H1 (cell line): ENCODE measurements around the gene CRHR1. TPM values are rescaled to one million over a fixed set of nuclear protein-coding genes. Genes with fewer than 3 reads are reported as not detected.

Source experiments
- CTCF ChIA-PET: fragments of 300-600 bp; sonication (Branson Sonifier 250); formaldehyde crosslinking; loops from one replicate; lab custom pipeline; 2021; ENCODE audit not compliant: partially characterized antibody; lab: Charles Lee
- POLR2A ChIA-PET: fragments of 300-600 bp; sonication (Branson Sonifier 250); formaldehyde crosslinking; loops from one replicate; lab custom pipeline; 2021; ENCODE audit warnings: inconsistent platforms; ENCODE audit not compliant: partially characterized antibody; lab: Charles Lee
- DNase-seq, 2 experiments: peaks; one replicate each; pipeline versions ENCODE4 v3.0.0 to v3.0.0-alpha.2; 2010 to 2022; ENCODE audit warnings: low spot score in 2 of 2, low read depth in 1 of 2, mixed read lengths in 1 of 2
- FAIRE-seq: peaks from 2 replicates; lab custom pipeline; 2011; peaks lifted over from hg19 to GRCh38; lab: Jason Lieb, UNC
- H2AFZ ChIP-seq: 2 replicates; pipeline ENCODE4 v1.8.1; 2012; ENCODE audit warnings: low read length, inconsistent platforms
- H2AK5ac ChIP-seq: 2 replicates; pipeline ENCODE4 v1.6.1; 2013; ENCODE audit warnings: low read depth, low read length
- H2BK120ac ChIP-seq: replicated peaks from 2 replicates; pipeline ENCODE3; 2013; ENCODE audit warnings: low read depth, low read length, inconsistent platforms
- H2BK12ac ChIP-seq: 2 replicates; pipeline ENCODE4 v1.6.1; 2013; ENCODE audit warnings: low read depth, low read length
- H2BK15ac ChIP-seq: 2 replicates; pipeline ENCODE4 v1.6.1; 2013; ENCODE audit warnings: low read length
- H2BK20ac ChIP-seq: 2 replicates; pipeline ENCODE4 v1.6.1; 2013; ENCODE audit warnings: low read length
- H2BK5ac ChIP-seq: 2 replicates; pipeline ENCODE4 v1.6.1; 2013; ENCODE audit warnings: low read depth, low read length
- H3K14ac ChIP-seq: 2 replicates; pipeline ENCODE4 v1.6.1; 2013; ENCODE audit warnings: inconsistent platforms; ENCODE audit not compliant: insufficient read length
- H3K18ac ChIP-seq: 2 replicates; pipeline ENCODE4 v1.6.1; 2013; ENCODE audit warnings: low read length; ENCODE audit errors: extremely low read depth
- H3K23ac ChIP-seq: 2 replicates; pipeline ENCODE4 v1.6.1; 2013; ENCODE audit warnings: inconsistent platforms; ENCODE audit not compliant: insufficient read length
- H3K23me2 ChIP-seq: 2 replicates; pipeline ENCODE4 v1.6.1; 2013; ENCODE audit warnings: low read depth, low read length
- H3K27ac ChIP-seq: 2 replicates; pipeline ENCODE4 v1.6.1; 2011; ENCODE audit warnings: low read depth, low read length, inconsistent platforms
- H3K27me3 ChIP-seq, 4 experiments: replicated peaks in 1 of 4; 1 replicate in 1 of 4; 2 replicates in 3 of 4; pipeline versions ENCODE4 v1.6.1 to v1.8.1; 2011 to 2013; ENCODE audit warnings: low read length in 3 of 4, mild to moderate bottlenecking in 3 of 4, inconsistent platforms in 2 of 4, mixed read lengths in 2 of 4, moderate library complexity in 1 of 4; ENCODE audit not compliant: control insufficient read depth in 3 of 4, insufficient read depth in 3 of 4; ENCODE audit errors: extremely low read depth in 1 of 4
- H3K36me3 ChIP-seq, 4 experiments: 2 replicates each; pipeline versions ENCODE4 v1.6.1 to v1.8.1; 2011 to 2013; ENCODE audit warnings: mild to moderate bottlenecking in 4 of 4, low read length in 3 of 4, moderate library complexity in 2 of 4, control low read depth in 1 of 4, inconsistent platforms in 1 of 4; ENCODE audit not compliant: insufficient read depth in 4 of 4, control insufficient read depth in 2 of 4
- H3K4ac ChIP-seq: replicated peaks from 2 replicates; pipeline ENCODE3; 2013; ENCODE audit warnings: low read length, low read depth, mixed read lengths, inconsistent platforms; ENCODE audit not compliant: insufficient read length
- H3K4me1 ChIP-seq, 4 experiments: replicated peaks in 1 of 4; 1 replicate in 1 of 4; 2 replicates in 3 of 4; pipeline versions ENCODE4 v1.6.1 to v1.8.1; 2011 to 2013; ENCODE audit warnings: low read length in 3 of 4, inconsistent platforms in 2 of 4, mixed read lengths in 1 of 4; ENCODE audit not compliant: insufficient read depth in 4 of 4, control insufficient read depth in 3 of 4
- H3K4me2 ChIP-seq, 2 experiments: 2 replicates each; pipeline versions ENCODE4 v1.6.1 to v1.8.1; 2011 to 2013; ENCODE audit warnings: low read depth in 2 of 2, low read length in 2 of 2, control low read depth in 1 of 2, inconsistent platforms in 1 of 2, mild to moderate bottlenecking in 1 of 2; ENCODE audit not compliant: insufficient read depth in 1 of 2
- H3K4me3 ChIP-seq, 4 experiments: fragments of 200-600, 300-600 bp in 1 of 4; sonication (generic), shearing (Covaris generic), sonication (Bioruptor Twin) in 1 of 4; 2 replicates each; pipeline versions ENCODE4 v1.5.1 to v1.8.1; 2011 to 2016; ENCODE audit warnings: low read length in 4 of 4, low read depth in 3 of 4, control low read depth in 2 of 4, inconsistent platforms in 2 of 4, mild to moderate bottlenecking in 2 of 4, mixed read lengths in 1 of 4, moderate library complexity in 1 of 4; ENCODE audit not compliant: insufficient read depth in 2 of 4; ENCODE audit errors: extremely low read depth in 1 of 4
- H3K56ac ChIP-seq: replicated peaks from 2 replicates; pipeline ENCODE3; 2013; ENCODE audit warnings: low read depth, mild to moderate bottlenecking, mixed read lengths, low read length, inconsistent platforms; ENCODE audit not compliant: insufficient read length
- H3K79me1 ChIP-seq: 2 replicates; pipeline ENCODE4 v1.6.1; 2013; ENCODE audit warnings: low read depth, low read length, control low read depth
- H3K79me2 ChIP-seq, 2 experiments: 2 replicates each; pipeline versions ENCODE4 v1.6.1 to v1.8.1; 2012 to 2013; ENCODE audit warnings: low read length in 2 of 2, mild to moderate bottlenecking in 2 of 2, inconsistent platforms in 1 of 2; ENCODE audit not compliant: insufficient read depth in 2 of 2, control insufficient read depth in 1 of 2
- H3K9ac ChIP-seq, 4 experiments: replicated peaks in 1 of 4; 1 replicate in 1 of 4; 2 replicates in 3 of 4; pipeline versions ENCODE4 v1.6.1 to v1.8.1; 2011 to 2013; ENCODE audit warnings: low read depth in 3 of 4, low read length in 3 of 4, control low read depth in 2 of 4, mild to moderate bottlenecking in 2 of 4, moderate library complexity in 2 of 4, inconsistent platforms in 1 of 4; ENCODE audit errors: extremely low read depth in 1 of 4
- H3K9me3 ChIP-seq, 2 experiments: 2 replicates each; pipeline versions ENCODE4 v1.6.1 to v1.8.1; 2012 to 2013; ENCODE audit warnings: mild to moderate bottlenecking in 2 of 2, moderate library complexity in 2 of 2, control low read depth in 1 of 2, inconsistent platforms in 1 of 2, low read depth in 1 of 2, low read length in 1 of 2, mixed read lengths in 1 of 2; ENCODE audit not compliant: insufficient read depth in 2 of 2
- H4K20me1 ChIP-seq, 2 experiments: replicated peaks in 1 of 2; 2 replicates each; pipeline versions ENCODE3 to v1.8.1; 2011 to 2013; ENCODE audit warnings: inconsistent platforms in 2 of 2, low read length in 2 of 2, mild to moderate bottlenecking in 1 of 2; ENCODE audit not compliant: insufficient read depth in 2 of 2, control insufficient read depth in 1 of 2
- H4K5ac ChIP-seq: 2 replicates; pipeline ENCODE4 v1.6.1; 2013; ENCODE audit warnings: low read length, low read depth, mixed read lengths, inconsistent platforms; ENCODE audit not compliant: insufficient read length
- H4K8ac ChIP-seq: 2 replicates; pipeline ENCODE4 v1.8.0; 2013; ENCODE audit warnings: mild to moderate bottlenecking, moderate library complexity, low read length, inconsistent platforms; ENCODE audit not compliant: insufficient read depth; ENCODE audit errors: extremely low read depth
- H4K91ac ChIP-seq: replicated peaks from 2 replicates; pipeline ENCODE3; 2013; ENCODE audit warnings: low read length, mixed read lengths, inconsistent platforms; ENCODE audit not compliant: insufficient read length
- BRCA1 ChIP-seq: IDR thresholded peaks from 2 replicates; pipeline ENCODE4 v1.6.1; 2012; ENCODE audit warnings: low read depth, low read length, improper control_type of control experiment
- CHD1 ChIP-seq: IDR thresholded peaks from 2 replicates; pipeline ENCODE4 v1.6.1; 2012; ENCODE audit warnings: low read depth, low read length, improper control_type of control experiment
- CREB1 ChIP-seq: IDR thresholded peaks from 2 replicates; pipeline ENCODE4 v1.6.1; 2012; ENCODE audit warnings: inconsistent platforms
- HDAC2 ChIP-seq, 2 experiments: fragments of 300-600 bp in 1 of 2; sonication (generic) in 1 of 2; IDR thresholded peaks; 2 replicates each; pipeline ENCODE4 v1.6.1; 2011 to 2012; ENCODE audit warnings: low read depth in 2 of 2, low read length in 2 of 2, mild to moderate bottlenecking in 2 of 2, moderate library complexity in 2 of 2, borderline replicate concordance in 1 of 2, inconsistent platforms in 1 of 2
- HDAC6 ChIP-seq: IDR thresholded peaks from one replicate; pipeline ENCODE4 v1.7.1; 2012; ENCODE audit warnings: low read depth, mild to moderate bottlenecking, inconsistent platforms, low read length, moderate library complexity
- JUND ChIP-seq: IDR thresholded peaks from 2 replicates; pipeline ENCODE4 v1.6.1; 2011; ENCODE audit warnings: mild to moderate bottlenecking, improper control_type of control experiment, low read length
- KDM1A ChIP-seq: fragments of 200-600, 300-600 bp; sonication (generic); IDR thresholded peaks from 2 replicates; pipeline ENCODE4 v1.7.1; 2016; ENCODE audit warnings: mild to moderate bottlenecking, low read length, borderline replicate concordance
- NANOG ChIP-seq: IDR thresholded peaks from 2 replicates; pipeline ENCODE4 v1.6.1; 2011; ENCODE audit warnings: low read length, low read depth, mild to moderate bottlenecking, inconsistent platforms; ENCODE audit not compliant: insufficient read depth, poor library complexity, severe bottlenecking
- SAP30 ChIP-seq: fragments of 300-600 bp; sonication (generic); IDR thresholded peaks from 2 replicates; pipeline ENCODE4 v1.7.1; 2012; ENCODE audit warnings: low read length, moderate library complexity, mild to moderate bottlenecking, inconsistent platforms; ENCODE audit not compliant: insufficient read depth, insufficient replicate concordance
- WGBS, 2 experiments: shearing (Covaris generic) in 1 of 2; methylation state at CpG; one replicate each; pipeline versions ENCODE4 v1.1.6 to v1.1.7; 2013 to 2015; ENCODE audit warnings: low lambda C conversion rate in 2 of 2, mixed read lengths in 2 of 2, inconsistent platforms in 1 of 2, low coverage in 1 of 2, missing lambda C conversion rate in 1 of 2; ENCODE audit not compliant: insufficient replicate concordance in 2 of 2, insufficient coverage in 1 of 2, insufficient read length in 1 of 2; ENCODE audit errors: extremely low coverage in 1 of 2, missing lambda C conversion rate in 1 of 2; 5-methylcytosine and 5-hydroxymethylcytosine counted together
- polyA plus RNA-seq, 7 experiments: library from polyadenylated mRNA; depleted of rRNA in 3 of 7; stranded (reverse) in 5 of 7; unstranded in 2 of 7; fragments of >200 nt in 5 of 7; fragments of 200-250 nt in 2 of 7; gene quantifications; 1 replicate in 5 of 7; 2 replicates in 1 of 7; 4 replicates in 1 of 7; pipeline versions ENCODE4 v1.2.1 to v1.2.3, GENCODE V29; 2011 to 2013; ENCODE audit warnings: missing spikeins in 2 of 7, mixed read lengths in 2 of 7
- total RNA-seq: library from RNA; stranded (reverse); fragmentation: NEBNext Ultra II Directional; extraction: Animal tissue kit (Norgen Biotek cat#: 25700); gene quantifications from 2 replicates; pipeline ENCODE4 v1.2.1, GENCODE V29; 2021
- TF ChIP-seq, protein P1 (sequence below): IDR thresholded peaks from 2 replicates; pipeline ENCODE4 v1.6.1; 2012; ENCODE audit warnings: low read length, inconsistent platforms
- TF ChIP-seq, protein P2 (sequence below): IDR thresholded peaks from 2 replicates; pipeline ENCODE4 v1.6.1; 2011; ENCODE audit warnings: low read length, improper control_type of control experiment

The CRHR1 gene
- total and polyA plus RNA-seq, 2 of the 8 experiments (the other 6 are each of a cell fraction or from before 2014, with no cell fraction given), result 0.56 to 1.7 TPM

DNA sequence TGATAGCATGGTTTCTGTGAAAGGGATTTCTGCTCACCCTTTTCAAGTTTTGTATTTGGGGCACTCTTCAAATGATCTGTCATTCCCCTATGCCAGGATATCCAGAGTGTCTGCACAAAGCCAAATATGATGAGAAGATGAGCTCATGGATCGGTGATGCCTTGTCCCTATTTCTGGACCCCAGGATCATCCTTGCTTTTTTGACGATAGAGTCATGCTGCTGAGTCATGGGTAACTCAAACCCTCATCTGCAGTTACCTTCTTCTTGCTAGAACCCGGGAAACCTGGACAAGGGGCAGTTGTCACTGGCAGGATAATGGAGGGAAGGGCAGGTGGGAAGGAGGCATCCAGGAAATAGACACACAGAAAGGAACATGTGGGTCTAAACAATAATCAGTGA, 92.4 kb downstream of the CRHR1 start:
- Histone ChIP-seq H2BK12ac (no peak overlapping the region), H3K4me1 (no peaks in the 10 kb centered on the region), H2AK5ac (no peak overlapping the region), H3K23ac (no peak overlapping the region), H4K8ac (no peak overlapping the region), H3K23me2 (no peaks in the 10 kb centered on the region), H3K56ac (no peak overlapping the region), H2BK120ac (no peak overlapping the region), H4K91ac (no peak overlapping the region), H3K27ac (no peak overlapping the region), H3K4me2 (no peak overlapping the region), H3K79me1 (no peaks in the 10 kb centered on the region), H3K9ac (no peak overlapping the region), H3K4me3 (no peak overlapping the region), H2BK20ac (no peak overlapping the region), H3K9me3 (peaks cover 0 to 3% of the 10 kb centered on the region in 2 experiments; a peak in 1 of 4 replicates), H2BK5ac (no peak overlapping the region), H4K20me1 (no peaks in the 10 kb centered on the region), H3K14ac (no peak overlapping the region), H3K18ac (no peak overlapping the region), H3K79me2 (no peaks in the 10 kb centered on the region), H2BK15ac (no peak overlapping the region), H3K36me3 (no peaks in the 10 kb centered on the region), H2AFZ (no peak overlapping the region), H3K4ac (no peak overlapping the region), H3K27me3 (no peaks in the 10 kb centered on the region), H4K5ac (no peak overlapping the region)
- DNase-seq (no peak), FAIRE-seq (no peak)
- 89% methylated on average over 3 of the region's 3 CpGs; no CpG with 5 or more reads in 1 of the 2 experiments for WGBS, 2 experiments
- ChIA-PET POLR2A (no interaction called here), CTCF (interaction anchor here (1.0 to 2.7 kb wide), 5 partner anchors 8 to 236 kb away, joined by 3 to 9 read pairs (median 5); no protein-coding TSS in a partner anchor)
- no peak for TF ChIP-seq CREB1
- no peak for TF ChIP-seq BRCA1
- TF ChIP-seq, protein P1, sequence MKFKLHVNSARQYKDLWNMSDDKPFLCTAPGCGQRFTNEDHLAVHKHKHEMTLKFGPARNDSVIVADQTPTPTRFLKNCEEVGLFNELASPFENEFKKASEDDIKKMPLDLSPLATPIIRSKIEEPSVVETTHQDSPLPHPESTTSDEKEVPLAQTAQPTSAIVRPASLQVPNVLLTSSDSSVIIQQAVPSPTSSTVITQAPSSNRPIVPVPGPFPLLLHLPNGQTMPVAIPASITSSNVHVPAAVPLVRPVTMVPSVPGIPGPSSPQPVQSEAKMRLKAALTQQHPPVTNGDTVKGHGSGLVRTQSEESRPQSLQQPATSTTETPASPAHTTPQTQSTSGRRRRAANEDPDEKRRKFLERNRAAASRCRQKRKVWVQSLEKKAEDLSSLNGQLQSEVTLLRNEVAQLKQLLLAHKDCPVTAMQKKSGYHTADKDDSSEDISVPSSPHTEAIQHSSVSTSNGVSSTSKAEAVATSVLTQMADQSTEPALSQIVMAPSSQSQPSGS, result no peak
- TF ChIP-seq KDM1A, result no peak
- TF ChIP-seq, protein P2, sequence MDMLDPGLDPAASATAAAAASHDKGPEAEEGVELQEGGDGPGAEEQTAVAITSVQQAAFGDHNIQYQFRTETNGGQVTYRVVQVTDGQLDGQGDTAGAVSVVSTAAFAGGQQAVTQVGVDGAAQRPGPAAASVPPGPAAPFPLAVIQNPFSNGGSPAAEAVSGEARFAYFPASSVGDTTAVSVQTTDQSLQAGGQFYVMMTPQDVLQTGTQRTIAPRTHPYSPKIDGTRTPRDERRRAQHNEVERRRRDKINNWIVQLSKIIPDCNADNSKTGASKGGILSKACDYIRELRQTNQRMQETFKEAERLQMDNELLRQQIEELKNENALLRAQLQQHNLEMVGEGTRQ, result no peak
- no peak for TF ChIP-seq HDAC6
- no peak for TF ChIP-seq NANOG
- TF ChIP-seq HDAC2 (IDR thresholded peaks at IDR 0.05; ENCODE audit: borderline replicate concordance in 1 of 2, low read depth in 2 of 2, low read length in 2 of 2), result no peak
- no peak for TF ChIP-seq JUND
- no peak for TF ChIP-seq SAP30
- TF ChIP-seq CHD1, result no peak
